GM12878 (cell line): ENCODE measurements around the gene ROR2. TPM values are rescaled to one million over a fixed set of nuclear protein-coding genes. Genes with fewer than 3 reads are reported as not detected.

ENCODE experiments used
- ATAC-seq: fragments of 200-7000 bp; cut with Tn5 transposase; 3 replicates; pipeline ENCODE4 v1.9.1; 2020; ENCODE audit warnings: mild to moderate bottlenecking, moderate library complexity
- BruUV-seq: library from RNA; stranded (reverse); fragments of 400-500 nt; replicated peaks from 2 replicates; lab custom pipeline; 2021; lab: Mats Ljungman, UMichigan
- CTCF ChIA-PET: fragments of 300-600 bp; sonication (Branson Sonifier 250); formaldehyde crosslinking; extraction: SDS; loops from one replicate; lab custom pipeline; 2021; ENCODE audit warnings: inconsistent platforms; lab: Yijun Ruan, JAX
- POLR2A ChIA-PET: fragments of 350-600 bp; formaldehyde crosslinking; extraction: SDS; loops from one replicate; lab custom pipeline; 2021; ENCODE audit warnings: inconsistent platforms; lab: Charles Lee
- RAD21 ChIA-PET: fragments of 300-600 bp; sonication (Branson Sonifier 250); formaldehyde crosslinking; loops from one replicate; lab custom pipeline; 2023; ENCODE audit warnings: antibody characterized with exemption; ENCODE audit not compliant: unreplicated experiment; lab: Charles Lee
- SMC1A ChIA-PET: fragments of 300-600 bp; sonication (Branson Sonifier 250); formaldehyde crosslinking; loops from one replicate; lab custom pipeline; 2023; ENCODE audit not compliant: unreplicated experiment, uncharacterized antibody; lab: Charles Lee
- DNase-seq: peaks from one replicate; pipeline ENCODE4 v3.0.0-alpha.2; 2011; ENCODE audit warnings: low read depth, low spot score
- FAIRE-seq: peaks from 3 replicates; lab custom pipeline; 2011; peaks lifted over from hg19 to GRCh38; lab: Jason Lieb, UNC
- H2AFZ ChIP-seq: 2 replicates; pipeline ENCODE4 v1.6.0; 2011; ENCODE audit warnings: low read depth, low read length, control low read depth; ENCODE audit not compliant: control insufficient read depth
- H3K27ac ChIP-seq: 2 replicates; pipeline ENCODE4 v1.5.1; 2011; ENCODE audit warnings: control low read depth; ENCODE audit not compliant: control insufficient read depth, insufficient read depth
- H3K27me3 ChIP-seq, 2 experiments: replicated peaks in 1 of 2; 2 replicates each; pipeline versions ENCODE4 v1.6.0 to v1.6.1; 2011; ENCODE audit warnings: low read length in 1 of 2; ENCODE audit not compliant: control insufficient read depth in 2 of 2, insufficient read depth in 2 of 2
- H3K36me3 ChIP-seq, 2 experiments: 2 replicates each; pipeline ENCODE4 v1.5.1; 2011; ENCODE audit warnings: low read length in 1 of 2; ENCODE audit not compliant: control insufficient read depth in 2 of 2, insufficient read depth in 2 of 2
- H3K4me1 ChIP-seq: 2 replicates; pipeline ENCODE4 v1.6.1; 2011; ENCODE audit warnings: mild to moderate bottlenecking, low read length, moderate library complexity, mixed read lengths; ENCODE audit not compliant: control insufficient read depth, insufficient read depth
- H3K4me2 ChIP-seq: 2 replicates; pipeline ENCODE4 v1.6.0; 2011; ENCODE audit warnings: control low read depth; ENCODE audit not compliant: control insufficient read depth, insufficient read depth
- H3K4me3 ChIP-seq: fragments of 200-600 bp; sonication (generic); 2 replicates; pipeline ENCODE4 v1.5.1; 2016
- H3K79me2 ChIP-seq: 2 replicates; pipeline ENCODE4 v1.6.0; 2011; ENCODE audit warnings: low read length; ENCODE audit not compliant: control insufficient read depth, insufficient read depth
- H3K9ac ChIP-seq: 2 replicates; pipeline ENCODE4 v1.8.0; 2011; ENCODE audit warnings: low read length, control low read depth, mixed read lengths; ENCODE audit not compliant: control insufficient read depth, insufficient read depth
- H3K9me3 ChIP-seq: replicated peaks from 3 replicates; pipeline ENCODE4 v1.5.1; 2011; ENCODE audit warnings: mild to moderate bottlenecking, low read length; ENCODE audit not compliant: control insufficient read depth, insufficient read depth
- H4K20me1 ChIP-seq: 2 replicates; pipeline ENCODE4 v1.6.0; 2011; ENCODE audit not compliant: control insufficient read depth, insufficient read depth
- ASH2L ChIP-seq: fragments of 300-600, 200-600 bp; sonication (generic); IDR thresholded peaks from 2 replicates; pipeline ENCODE4 v1.6.1; 2017; ENCODE audit warnings: low read depth, mild to moderate bottlenecking, borderline replicate concordance
- BACH1 ChIP-seq: fragments of 450-650 bp; IDR thresholded peaks from 2 replicates; pipeline ENCODE4 v1.6.1; 2017; ENCODE audit warnings: mild to moderate bottlenecking, borderline replicate concordance
- CHD1 ChIP-seq: IDR thresholded peaks from 2 replicates; pipeline ENCODE4 v1.6.1; 2012; ENCODE audit warnings: low read depth, low read length, improper control_type of control experiment
- E2F8 ChIP-seq: fragments of 450-650 bp; IDR thresholded peaks from 2 replicates; pipeline ENCODE4 v1.6.1; 2018; ENCODE audit warnings: mild to moderate bottlenecking, low read depth, moderate library complexity; ENCODE audit not compliant: partially characterized antibody
- KLF5 ChIP-seq: fragments of 450-650 bp; IDR thresholded peaks from 2 replicates; pipeline ENCODE4 v1.6.1; 2014; ENCODE audit warnings: mild to moderate bottlenecking; ENCODE audit not compliant: partially characterized antibody
- NFYA ChIP-seq: IDR thresholded peaks from 2 replicates; pipeline ENCODE4 v1.6.1; 2011; ENCODE audit warnings: low read depth, mild to moderate bottlenecking, low read length, improper control_type of control experiment, borderline replicate concordance
- POLR2A ChIP-seq: IDR thresholded peaks from 2 replicates; pipeline ENCODE4 v1.6.1; 2011; ENCODE audit warnings: low read depth, mild to moderate bottlenecking, low read length
- SMAD1 ChIP-seq: fragments of 450-650 bp; IDR thresholded peaks from 2 replicates; pipeline ENCODE4 v1.6.1; 2018; ENCODE audit warnings: mild to moderate bottlenecking, low read depth; ENCODE audit not compliant: partially characterized antibody
- SP1 ChIP-seq: IDR thresholded peaks from one replicate; pipeline ENCODE4 v1.6.1; 2011; ENCODE audit warnings: low read depth, low read length
- SREBF1 ChIP-seq: IDR thresholded peaks from 2 replicates; pipeline ENCODE4 v1.6.1; 2012; ENCODE audit warnings: mild to moderate bottlenecking, low read length
- SRF ChIP-seq, 2 experiments: IDR thresholded peaks; 2 replicates each; pipeline ENCODE4 v1.6.1; 2011; ENCODE audit warnings: low read depth in 2 of 2, low read length in 2 of 2, mild to moderate bottlenecking in 1 of 2, moderate library complexity in 1 of 2
- WGBS: methylation state at CpG from one replicate; pipeline ENCODE4 v1.1.6; 2016; ENCODE audit warnings: low lambda C conversion rate; ENCODE audit not compliant: insufficient replicate concordance, insufficient coverage; ENCODE audit errors: missing lambda C conversion rate; 5-methylcytosine and 5-hydroxymethylcytosine counted together
- in situ Hi-C: fragments of 300-500 bp; cut with MboI; formaldehyde crosslinking; loops from 9 replicates; pipeline ENCODE4 v1.14.3; 2018; ENCODE audit warnings: mixed read lengths
- intact Hi-C: fragments of 100-400 bp; cut with micrococcal nuclease; formaldehyde crosslinking; loops from one replicate; pipeline ENCODE4 v1.14.2; 2022; ENCODE audit not compliant: unreplicated experiment
- polyA plus RNA-seq, 11 experiments: library from polyadenylated mRNA; depleted of rRNA in 4 of 11; unstranded in 6 of 11; stranded (reverse) in 5 of 11; fragments of >200 nt; fragmentation: Nextera tagmentation in 4 of 11; fragmentation: Illumina TruSeq in 1 of 11; extraction: Ambion mirVana in 4 of 11; extraction: Trizol in 1 of 11; gene quantifications; 1 replicate in 1 of 11; 2 replicates in 10 of 11; pipeline versions ENCODE4 v1.2.1 to v1.2.3, GENCODE V29; 2011 to 2016; ENCODE audit warnings: inconsistent platforms in 2 of 11, missing spikeins in 2 of 11, low read depth in 1 of 11
- total RNA-seq, 4 experiments: library from RNA; depleted of rRNA in 3 of 4; stranded (reverse); fragments of >200 nt in 3 of 4; fragmentation: Illumina TruSeq in 1 of 4; extraction: Trizol in 1 of 4; gene quantifications; 2 replicates each; pipeline versions ENCODE4 v1.2.1 to v1.2.3, GENCODE V29; 2013 to 2021

The ROR2 gene
- total and polyA plus RNA-seq, 10 of the 15 experiments (the other 5 are each of a cell fraction or from before 2014, with no cell fraction given): 0.03 to 0.05 TPM; not detected in 8

DNA sequence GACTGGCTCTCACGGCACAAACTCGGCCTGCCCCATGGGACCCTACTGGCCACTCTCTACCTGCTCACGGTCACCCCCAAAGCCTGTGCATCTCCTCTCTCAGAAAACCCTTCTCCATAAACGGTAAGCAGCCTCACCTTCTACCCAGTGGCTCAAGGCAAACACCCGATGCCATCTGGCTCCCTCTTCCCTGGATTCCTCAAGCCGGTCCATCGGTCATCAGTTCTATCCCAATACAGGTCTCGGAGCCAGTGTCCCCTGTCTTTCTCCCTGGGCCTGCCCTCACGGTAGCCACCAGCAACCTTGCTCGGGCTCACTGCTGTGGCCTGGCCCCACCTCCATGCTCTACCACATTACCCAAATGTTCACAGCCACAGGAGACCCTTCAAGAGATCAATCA lies 134.1 kb downstream of the ROR2 start:
- no peak for ATAC-seq
- H2AFZ ChIP-seq: no peak overlapping the region
- no peaks in the 10 kb centered on the region for H4K20me1 ChIP-seq
- ChIA-PET CTCF (no interaction called here), SMC1A (no interaction called here), RAD21 (no interaction called here), POLR2A (no interaction called here)
- no peak for DNase-seq
- no peak overlapping the region for H3K4me2 ChIP-seq
- WGBS: 47% methylated on average over 10 of the region's 10 CpGs
- no peak overlapping the region for H3K4me3 ChIP-seq
- in situ Hi-C loops (no loop called here), intact Hi-C loops (no loop called here)
- no peak for FAIRE-seq
- no peak overlapping the region for H3K9ac ChIP-seq
- H3K27ac ChIP-seq: no peak overlapping the region
- no TSS peak for BruUV-seq
- no peaks in the 10 kb centered on the region for H3K79me2 ChIP-seq
- H3K9me3 ChIP-seq: no peaks in the 10 kb centered on the region
- no peaks in the 10 kb centered on the region for H3K4me1 ChIP-seq
- H3K27me3 ChIP-seq: peaks cover 0 to 2% of the 10 kb centered on the region in 2 experiments; a peak in 1 of 4 replicates
- no peak for TF ChIP-seq E2F8
- no peak for TF ChIP-seq SRF (IDR thresholded peaks at IDR 0.05; ENCODE audit: low read depth in 2 of 2, low read length in 2 of 2)
- TF ChIP-seq KLF5: no peak
- no peak for TF ChIP-seq SMAD1
- TF ChIP-seq POLR2A: no peak
- TF ChIP-seq BACH1: no peak
- TF ChIP-seq SREBF1: no peak
- TF ChIP-seq ASH2L: no peak
- TF ChIP-seq NFYA: no peak
- TF ChIP-seq CHD1: no peak
- TF ChIP-seq SP1: no peak
- H3K36me3 ChIP-seq: no peaks in the 10 kb centered on the region
